Stimulated activated CD4-positive, alpha-beta T cell treated with anti-CD3 and anti-CD28 coated beads, Interleukin-15, amount 100 ng/mL, for 48 hours (primary cell): ENCODE data around the gene KIF22.
"Not testable (repeated sequence)": the region's sequence is repeated elsewhere in the genome, so short reads cannot be mapped to it uniquely, and the experiment has no call there.

Source experiments
- DNase-seq, 2 donors: peaks; one replicate each; pipeline ENCODE4 v3.0.0-alpha.2; 2020; ENCODE audit warnings: low read depth in 2 of 2

KIF22 gene

DNA sequence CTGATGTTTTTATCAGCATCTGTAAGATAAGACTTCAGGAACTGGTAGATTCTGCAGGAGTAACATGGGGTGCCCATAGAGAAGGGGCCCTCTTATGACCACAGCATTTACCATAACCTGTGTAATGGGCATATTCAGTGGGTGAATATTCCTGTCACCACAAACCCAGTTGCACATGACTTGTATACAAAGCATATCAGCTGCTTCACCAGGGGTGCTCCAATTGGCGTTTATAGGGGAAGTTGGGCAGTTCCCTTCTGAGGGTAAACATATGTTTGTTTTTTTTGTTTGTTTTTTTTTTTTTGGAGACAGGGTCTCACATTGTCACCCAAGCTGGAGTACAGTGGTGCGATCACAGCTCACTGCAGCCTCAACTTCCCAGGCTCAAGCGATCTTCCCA is 24.0 kb upstream of the KIF22 start:
- DNase-seq: no peak

DNA sequence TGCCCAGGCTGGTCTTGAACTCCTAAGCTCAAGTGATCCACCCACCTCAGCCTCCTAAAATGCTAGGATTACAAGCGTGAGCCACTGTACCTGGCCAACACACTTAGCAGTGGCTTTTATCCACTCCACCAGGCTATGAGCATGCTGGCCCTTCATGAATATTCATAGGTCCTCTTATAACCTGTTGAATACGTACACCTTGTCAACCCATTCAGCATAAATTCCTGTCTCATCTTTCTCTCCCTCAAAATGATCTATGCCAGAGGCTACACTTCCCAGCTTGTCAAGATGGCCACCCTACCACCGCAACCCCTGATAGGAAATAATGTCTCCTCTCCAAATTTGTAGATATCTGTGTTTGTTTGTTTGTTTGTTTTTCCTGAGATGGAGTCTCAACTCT is 23.5 kb upstream of the KIF22 start:
- DNase-seq: no peak

DNA sequence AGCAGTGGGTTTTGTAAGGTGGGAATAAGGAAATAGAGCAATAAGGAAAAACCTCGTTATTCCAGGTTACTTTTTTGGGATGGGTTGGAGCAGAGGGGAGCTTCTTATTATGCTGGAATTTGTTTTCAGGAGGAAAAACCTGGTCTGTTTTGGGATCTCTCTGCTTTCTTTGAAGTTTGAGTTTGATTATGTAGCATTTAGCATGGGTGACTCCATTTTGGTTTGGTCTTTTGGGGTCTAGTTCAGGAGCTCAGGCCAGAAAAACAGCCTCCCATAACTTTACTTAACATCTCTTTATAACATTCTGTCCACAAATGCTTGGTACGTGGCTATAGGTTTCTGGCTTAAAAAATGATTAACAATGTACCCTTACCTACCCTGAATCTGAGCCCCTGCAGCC is 21.0 kb upstream of the KIF22 start:
- no peak for DNase-seq

DNA sequence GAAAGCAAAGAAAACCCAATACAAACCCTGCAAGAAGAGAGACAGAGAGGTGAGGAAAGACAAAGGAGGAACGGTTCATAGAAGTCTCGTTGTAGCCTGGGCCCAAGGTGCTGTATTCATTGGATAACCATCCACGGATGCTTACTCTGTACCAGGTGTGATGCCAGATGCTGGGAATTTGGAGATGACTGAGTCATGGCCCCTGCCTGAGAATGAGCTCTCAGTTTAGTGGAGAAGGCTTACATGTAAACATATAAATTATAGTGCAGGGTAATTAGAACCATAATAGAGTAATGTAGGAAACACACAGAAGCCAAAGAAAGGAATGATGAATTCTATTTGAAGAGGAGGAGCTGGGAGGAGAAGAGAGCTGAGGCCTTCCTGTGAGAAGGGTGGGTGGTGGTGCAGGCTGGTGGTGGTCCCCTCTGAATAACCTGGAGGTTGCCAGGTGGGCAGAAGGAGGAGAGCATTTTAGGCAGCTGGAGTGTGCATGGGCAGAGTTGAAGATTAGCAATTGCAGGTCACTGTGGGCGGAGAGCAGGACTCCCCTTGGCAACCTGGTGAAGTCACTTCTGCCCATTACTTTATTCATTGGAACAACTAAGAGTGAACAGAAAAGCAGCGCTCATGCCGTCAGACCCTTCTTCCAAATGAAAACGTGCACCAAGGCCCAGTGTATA is 20.2 kb upstream of the KIF22 start:
- DNase-seq: no peak

DNA sequence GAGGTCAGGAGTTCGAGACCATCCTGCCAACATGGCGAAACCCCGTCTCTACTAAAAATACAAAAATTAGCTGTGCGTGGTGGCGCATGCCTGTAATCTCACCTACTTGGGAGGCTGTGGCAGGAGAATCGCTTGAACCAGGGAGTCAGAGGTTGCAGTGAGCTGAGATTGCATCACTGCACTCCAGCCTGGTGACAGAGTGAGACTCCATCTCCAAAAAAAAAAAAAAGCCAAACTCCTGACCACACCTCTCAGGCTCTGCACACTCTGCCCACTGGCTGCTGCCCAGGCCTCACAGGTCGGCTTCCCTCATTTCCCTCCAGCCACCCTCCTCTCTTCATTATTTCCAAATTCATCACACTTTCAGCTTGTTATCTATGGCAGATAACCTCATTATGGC is 18.2 kb upstream of the KIF22 start:
- DNase-seq: not testable (repeated sequence)

DNA sequence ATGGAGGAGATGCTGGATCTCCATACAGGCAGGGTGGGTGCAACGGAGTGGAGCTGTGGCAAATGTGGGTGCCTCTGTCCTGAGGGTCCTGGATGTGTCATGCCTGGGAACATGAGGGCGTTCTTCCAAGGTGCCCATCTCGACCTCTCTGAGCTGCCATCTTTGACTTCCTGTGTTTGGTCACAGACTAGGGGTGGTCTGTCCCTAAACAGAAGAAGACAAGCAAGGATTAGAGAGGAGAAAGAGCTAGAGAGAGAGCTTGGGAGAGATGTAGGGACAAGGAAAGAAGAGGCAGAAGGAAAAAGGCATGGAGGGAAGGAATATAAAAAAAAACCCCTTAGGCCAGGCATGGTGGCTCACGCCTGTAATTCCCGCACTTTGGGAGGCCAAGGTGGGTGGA is 15.8 kb upstream of the KIF22 start:
- no peak for DNase-seq

DNA sequence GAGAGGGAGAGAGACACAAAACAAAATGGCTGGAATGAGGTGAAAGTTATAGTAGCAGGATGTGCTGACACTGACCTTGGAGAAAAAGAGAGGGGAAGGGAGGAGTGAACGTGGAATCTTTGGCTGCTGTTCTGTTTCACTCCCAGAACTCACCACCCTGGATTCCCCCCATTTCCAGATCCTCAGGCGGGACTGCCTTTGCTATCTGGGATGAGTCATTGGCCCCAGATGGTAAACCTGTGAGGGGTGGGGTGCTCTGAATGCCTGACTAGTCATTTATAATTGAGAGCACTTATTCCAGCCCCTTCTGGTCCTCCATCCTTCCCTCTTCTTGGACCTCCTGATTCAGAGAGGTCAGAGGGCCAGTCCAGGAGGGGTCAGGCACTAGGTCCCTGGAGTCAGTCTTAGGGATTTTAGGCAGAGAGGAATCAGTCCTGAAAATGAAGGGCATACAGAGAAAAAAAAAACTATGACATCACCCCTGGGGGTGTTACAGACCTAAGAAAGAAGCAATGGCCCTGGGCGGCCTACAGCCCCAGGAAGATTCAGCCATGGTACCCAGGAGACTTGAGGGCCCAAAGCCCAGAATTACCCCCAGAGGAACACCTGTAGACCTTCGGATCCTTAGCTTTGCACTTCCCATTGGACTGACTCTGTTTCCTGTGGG is 14.7 kb upstream of the KIF22 start:
- no peak for DNase-seq

DNA sequence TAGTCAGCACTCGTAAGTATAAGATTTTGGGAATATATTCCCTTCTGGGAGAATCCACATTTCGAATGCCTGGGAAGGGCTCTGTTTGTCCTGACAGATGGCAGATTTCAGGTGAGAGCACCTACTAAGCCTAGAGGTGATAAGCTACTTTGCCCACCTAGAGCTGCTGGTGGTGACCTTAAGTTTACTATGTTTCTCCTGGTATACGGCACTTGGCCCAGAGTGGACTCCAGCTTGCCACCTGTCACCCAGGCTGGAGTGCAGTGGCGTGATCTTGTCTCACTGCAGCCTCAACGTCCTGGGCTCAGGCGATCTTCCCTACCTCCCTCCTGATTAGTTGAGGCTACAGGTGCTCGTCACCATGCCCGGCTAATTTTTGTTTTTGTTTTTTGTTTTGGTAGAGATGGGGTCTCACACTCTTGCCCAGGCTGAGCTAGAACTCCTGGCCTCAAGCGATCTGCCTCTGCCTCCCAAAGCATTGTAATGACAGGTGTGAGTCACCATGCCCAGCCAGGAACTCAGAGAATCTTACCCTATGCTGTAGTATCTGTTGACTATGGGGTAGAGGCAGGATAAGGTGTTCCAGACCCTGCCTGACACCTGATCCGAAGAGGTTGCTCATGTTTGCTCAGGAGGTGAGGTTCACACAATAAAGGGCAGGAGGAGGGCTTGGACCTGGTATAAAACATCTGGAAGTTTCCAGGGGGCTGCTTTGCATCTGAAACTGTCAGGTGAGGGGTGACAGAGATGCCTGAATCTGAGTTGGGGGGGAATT is 12.8 kb upstream of the KIF22 start, which contains the start of gene ZG16:
Gene ZG16, plus strand, starts transcription at position 681 of the 775 bp plus-strand sequence. CDS start 1,011 bp downstream, outside the sequence.
- DNase-seq: no peak

DNA sequence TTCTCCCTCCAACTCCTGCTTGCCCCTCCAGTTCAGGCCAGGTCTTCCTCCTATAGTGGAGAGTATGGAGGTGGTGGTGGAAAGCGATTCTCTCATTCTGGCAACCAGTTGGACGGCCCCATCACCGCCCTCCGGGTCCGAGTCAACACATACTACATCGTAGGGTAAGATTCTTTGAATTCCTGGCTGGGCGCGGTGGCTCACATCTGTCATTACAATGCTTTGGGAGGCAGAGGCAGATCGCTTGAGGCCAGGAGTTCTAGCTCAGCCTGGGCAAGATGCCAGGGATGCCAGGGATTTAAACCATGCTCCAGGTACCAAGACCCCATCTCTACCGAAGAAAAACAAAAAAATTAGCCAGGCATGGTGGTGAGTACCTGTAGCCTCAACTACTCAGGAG is 11.1 kb upstream of the KIF22 start:
- DNase-seq: no peak

DNA sequence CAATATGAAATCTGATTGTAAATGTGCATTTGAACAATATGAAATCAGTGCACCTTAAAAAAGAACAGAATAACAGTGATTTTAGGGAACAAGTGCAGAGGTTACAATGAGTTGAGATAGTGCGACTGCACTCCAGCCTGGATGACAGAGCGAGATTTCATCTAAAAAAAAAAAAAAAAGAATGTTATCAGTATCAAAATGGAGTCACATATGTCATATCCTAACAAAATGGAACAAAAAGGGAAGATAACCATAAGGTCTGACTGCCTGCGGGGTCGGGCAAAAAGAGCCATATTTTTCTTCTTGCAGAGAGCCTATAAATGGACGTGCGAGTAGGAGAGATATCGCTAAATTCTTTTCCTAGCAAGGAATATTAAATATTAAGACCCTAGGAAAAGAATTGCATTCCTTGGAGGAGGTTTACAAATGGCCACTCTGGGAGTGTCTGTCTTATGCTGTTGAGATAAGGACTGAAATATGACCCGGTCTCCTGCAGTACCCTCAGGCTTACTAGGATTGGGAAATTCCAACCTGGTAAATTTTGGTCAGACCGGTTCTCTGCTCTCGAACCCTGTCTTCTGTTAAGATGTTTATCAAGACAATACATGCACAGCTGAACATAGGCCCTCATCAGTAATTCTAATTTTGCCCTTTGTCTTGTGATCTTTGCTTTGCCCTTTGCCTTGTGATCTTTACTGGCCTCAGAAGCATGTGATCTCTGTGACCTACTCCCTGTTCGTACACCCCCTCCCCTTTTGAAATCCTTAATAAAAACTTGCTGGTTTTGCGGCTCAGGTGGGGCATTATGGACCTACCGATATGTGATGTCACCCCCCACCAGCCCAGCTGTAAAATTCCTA is 7.2 kb upstream of the KIF22 start:
- not testable (repeated sequence) for DNase-seq

DNA sequence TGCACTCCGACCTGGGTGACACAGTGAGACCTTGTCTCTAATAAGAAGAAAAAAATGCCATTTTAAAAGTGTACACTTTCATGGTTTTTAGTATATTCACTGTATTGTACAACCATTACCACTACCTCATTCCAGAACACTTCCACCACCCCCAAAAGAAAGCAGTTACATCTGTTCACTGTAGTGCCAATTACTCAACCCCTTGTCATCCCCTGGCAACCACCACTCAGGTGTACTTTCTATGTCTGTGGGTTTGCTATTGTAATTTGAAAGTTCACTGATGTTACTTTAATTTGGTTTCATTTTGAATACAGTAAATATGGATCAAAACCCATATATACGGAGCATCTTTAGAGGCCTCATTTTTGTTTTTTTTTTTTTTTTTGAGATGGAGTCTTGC is 6.4 kb upstream of the KIF22 start:
- peak; percentile 22 to 24 for DNase-seq

DNA sequence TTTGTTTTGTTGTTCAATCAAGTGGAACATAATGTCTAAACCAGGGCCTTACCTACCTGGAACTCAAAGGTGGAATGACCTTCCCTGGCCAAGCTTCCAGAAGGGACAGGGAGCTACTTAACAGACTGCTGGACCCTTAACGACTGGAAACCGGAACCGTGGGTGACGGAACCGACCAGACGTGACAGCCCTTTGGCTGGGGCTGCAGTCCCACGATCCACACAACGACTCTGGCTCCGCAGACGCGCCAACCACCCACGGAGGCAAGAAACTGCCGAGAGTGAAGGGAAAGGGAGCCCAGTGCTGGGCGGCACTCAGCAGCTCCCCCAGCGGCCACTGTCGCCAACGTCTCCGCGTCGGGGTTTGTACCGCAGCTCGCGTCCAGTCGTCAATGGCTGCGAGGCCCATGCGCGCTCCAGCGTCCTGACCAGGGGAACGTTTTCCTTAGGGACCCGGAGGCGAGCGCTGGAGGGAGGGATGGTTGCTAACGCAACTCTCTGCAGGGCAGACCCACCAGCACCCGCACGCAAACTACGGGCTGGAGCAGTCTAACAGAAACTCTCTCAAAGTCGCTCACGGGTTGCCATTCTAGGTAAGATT is 5.5 kb upstream of the KIF22 start:
- peak; percentile 52 to 73 for DNase-seq

DNA sequence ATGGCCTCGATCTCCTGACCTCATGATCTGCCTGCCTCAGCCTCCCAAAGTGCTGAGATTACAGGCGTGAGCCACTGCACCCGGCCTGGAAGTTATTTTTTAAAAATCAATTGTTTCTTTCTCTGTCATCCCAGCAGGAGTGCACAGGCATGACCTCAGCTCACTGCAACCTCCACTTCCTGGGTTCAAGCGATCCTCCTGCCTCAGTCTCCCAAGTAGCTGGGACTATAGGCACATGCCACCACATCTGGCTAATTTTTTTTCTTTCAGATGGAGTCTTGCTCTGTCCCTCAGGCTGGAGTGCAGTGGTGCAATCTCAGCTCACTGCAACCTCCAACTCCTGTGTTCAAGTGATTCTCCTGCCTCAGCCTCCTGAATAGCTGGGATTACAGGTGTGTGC is 3.4 kb upstream of the KIF22 start:
- not testable (repeated sequence) for DNase-seq

DNA sequence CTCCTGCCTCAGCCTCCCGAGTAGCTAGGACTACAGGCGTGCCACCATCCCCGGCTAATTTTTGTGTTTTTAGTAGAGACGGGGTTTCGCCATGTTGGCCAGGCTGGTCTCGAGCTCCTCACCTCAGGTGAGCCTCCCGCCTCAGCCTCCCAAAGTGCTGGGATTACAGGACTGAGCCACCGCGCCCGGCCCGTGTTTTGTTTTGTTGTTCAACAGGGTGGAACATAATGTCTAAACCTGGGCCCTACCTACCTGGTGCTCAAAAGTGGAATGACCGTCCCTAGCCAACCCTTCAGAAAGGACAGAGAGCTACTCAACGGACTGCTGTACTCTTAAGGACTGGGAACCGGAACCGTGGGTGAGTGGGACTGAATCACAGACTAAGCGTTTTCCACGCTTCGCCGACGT is 772 bp upstream of the KIF22 start:
- no peak for DNase-seq

DNA sequence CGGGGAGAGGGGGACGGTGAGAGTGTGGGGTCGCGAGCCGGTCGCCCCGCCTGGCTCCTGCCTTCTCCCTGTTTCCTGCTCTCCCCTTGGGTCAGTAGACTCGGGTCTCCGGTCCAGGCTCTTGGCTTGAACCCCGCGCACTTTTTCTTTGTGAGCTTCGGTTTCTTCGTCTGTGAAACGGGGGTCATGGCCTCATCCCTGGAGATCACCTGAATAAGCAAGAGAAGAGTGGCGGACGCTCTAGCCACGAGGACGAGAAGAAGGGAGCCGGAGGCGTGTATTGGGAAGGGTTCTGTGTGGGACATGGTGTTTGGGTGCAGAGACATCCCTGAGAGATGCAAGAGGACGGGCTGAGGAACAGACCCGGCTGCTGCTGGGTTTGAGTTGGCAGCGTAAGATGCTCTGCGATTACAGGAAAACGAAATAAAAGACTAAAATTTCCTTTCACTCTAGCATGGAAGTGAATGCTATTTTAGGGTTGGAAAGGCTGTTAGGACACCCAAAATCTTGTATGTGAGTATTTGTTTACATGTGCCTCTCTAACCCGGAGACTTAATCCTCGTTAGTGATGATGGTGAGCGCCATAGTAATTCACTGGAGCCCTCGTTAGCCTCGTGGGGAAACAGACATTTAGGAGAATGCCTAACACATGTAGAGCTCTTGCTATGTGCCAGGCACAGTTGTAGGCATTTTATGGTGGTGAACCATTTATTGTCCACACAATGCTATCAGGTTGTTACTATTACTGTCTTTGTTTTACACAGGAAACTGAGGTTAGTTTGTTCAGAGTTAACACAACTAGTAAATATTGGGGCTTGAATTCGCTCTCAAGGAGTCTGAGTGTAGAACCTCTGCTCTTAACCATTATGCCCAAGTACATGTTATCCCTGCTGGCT is 646 bp downstream of the KIF22 start:
- DNase-seq: no peak

DNA sequence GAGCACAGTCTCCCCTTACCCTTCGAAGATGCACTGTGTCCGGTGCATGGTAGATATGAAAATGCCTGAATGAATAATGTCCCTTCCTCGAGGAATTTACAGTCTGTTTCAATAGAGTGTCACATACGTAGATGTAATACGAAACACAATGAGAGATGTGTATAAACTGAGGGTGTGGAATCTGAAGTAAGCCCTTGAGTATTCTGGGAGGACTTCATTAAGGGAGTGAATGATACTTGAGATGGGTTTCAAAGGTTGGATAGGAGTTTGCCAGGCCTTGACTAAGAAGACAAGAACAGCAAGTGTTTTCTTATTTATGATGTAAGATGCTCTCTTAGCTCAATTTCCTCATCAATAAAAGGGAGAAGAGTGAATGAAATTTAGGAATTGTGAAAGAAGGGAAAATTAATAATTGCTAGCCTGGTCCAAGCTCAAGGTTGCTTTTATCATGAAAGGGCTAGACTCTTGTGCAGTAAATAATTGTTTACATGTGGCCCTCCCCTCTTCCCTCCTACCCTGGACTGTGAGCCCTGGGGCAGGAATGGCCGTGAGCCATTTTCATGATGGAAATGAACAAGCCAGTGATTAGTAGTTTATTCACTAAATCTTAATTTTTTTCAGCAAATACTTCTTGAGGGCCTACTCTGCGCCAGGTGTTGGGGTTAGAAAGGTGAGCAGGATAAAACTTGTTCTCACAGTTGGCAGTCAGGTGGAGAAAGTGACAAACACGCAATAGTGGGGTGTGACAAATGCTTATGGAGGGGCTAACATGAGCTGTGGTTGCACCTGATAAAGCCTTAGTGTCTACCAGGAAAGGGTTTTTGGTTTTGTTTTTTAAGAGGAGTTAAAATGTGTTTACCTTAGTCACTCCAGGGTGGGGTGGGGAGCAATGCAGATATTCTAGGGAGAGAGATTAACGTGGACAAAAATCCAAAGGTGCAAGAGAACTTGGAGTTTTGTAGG is 1.6 kb downstream of the KIF22 start:
- no peak for DNase-seq

DNA sequence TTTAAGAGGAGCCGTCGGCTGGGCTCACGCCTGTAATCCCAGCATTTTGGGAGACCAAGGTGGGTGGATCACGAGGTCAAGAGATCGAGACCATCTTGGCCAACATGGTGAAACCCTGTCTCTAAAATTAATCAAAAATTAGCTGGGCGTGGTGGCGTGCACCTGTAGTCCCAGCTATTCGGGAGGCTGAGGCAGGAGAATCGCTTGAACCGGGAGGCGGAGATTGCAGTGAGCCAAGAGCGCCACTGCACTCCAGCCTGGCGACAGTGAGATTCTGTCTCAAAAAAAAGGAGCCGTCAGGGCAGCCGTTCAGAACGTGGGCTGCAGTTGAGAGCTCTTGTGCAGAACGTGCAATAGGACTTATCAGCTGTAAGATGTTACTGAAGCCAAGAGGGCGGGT is 2.6 kb downstream of the KIF22 start:
- DNase-seq: not testable (repeated sequence)

DNA sequence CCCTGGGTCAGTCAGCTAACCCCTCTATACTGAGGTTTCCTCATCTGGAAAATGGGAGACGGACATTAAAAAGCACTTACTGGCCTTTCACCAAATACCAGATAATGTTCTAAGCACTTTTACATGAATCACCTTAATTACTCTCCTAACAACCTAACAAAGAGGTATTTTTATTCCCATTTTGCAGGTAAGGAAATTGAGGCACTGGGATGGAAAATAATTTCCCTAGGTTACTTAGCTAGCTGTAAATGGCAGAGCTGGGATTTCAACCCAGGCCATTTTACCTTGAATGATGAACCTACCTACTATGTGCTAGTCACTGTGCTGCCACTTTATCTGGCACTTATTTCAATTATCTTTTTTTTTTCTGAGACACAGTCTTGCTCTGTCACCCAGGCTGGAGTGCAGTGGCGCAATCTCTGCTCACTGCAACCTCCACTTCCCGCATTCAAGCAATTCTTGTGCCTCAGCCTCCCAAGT is 3.7 kb downstream of the KIF22 start:
- DNase-seq: no peak

DNA sequence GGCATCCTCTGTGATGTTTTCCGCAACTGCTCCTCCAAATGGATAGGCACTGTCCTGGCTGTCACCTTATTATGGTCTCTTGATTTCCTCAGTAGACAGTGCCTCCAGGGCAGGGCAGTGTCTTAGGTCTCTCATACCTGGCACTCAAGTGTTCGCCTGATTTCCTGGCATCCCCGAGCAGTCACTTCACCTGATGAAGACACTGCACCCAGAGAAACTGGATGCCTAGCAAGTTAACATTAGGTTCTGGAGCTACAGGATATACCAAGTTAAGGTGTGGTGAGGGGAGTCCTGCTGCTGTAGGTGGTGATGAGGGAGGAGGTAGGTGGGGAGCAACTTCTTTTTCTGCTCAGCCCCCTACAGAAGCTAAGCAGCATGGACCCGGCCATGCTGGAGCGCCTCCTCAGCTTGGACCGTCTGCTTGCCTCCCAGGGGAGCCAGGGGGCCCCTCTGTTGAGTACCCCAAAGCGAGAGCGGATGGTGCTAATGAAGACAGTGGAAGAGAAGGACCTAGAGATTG is 11.9 kb downstream of the KIF22 start:
- no peak for DNase-seq
